HL-60 (cell line): ENCODE results near the gene WNT7A.

ENCODE experiments used
- DNase-seq, 2 experiments: peaks; one replicate each; pipeline ENCODE4 v3.0.0-alpha.2; 2010 to 2020; ENCODE audit warnings: low read depth in 1 of 2, low spot score in 1 of 2
- H3K27ac ChIP-seq: fragments of 250-450 bp; sonication (Bioruptor Pico); replicated peaks from 2 replicates; pipeline ENCODE4 v1.5.1; 2020; ENCODE audit warnings: mild to moderate bottlenecking, moderate library complexity
- H3K27me3 ChIP-seq: fragments of 250-450 bp; sonication (Bioruptor Pico); 2 replicates; pipeline ENCODE4 v1.5.1; 2021; ENCODE audit warnings: mild to moderate bottlenecking, moderate library complexity; ENCODE audit not compliant: insufficient read depth, poor library complexity, severe bottlenecking
- H3K4me3 ChIP-seq: replicated peaks from 2 replicates; pipeline ENCODE4 v1.5.1; 2011; ENCODE audit warnings: mild to moderate bottlenecking, control low read depth, low read length; ENCODE audit not compliant: insufficient read depth
- GABPA ChIP-seq: IDR thresholded peaks from 2 replicates; pipeline ENCODE4 v1.6.1; 2012; ENCODE audit warnings: low read depth
- POLR2AphosphoS5 ChIP-seq: IDR thresholded peaks from 2 replicates; pipeline ENCODE4 v1.6.1; 2012; ENCODE audit warnings: low read depth
- SPI1 ChIP-seq: IDR thresholded peaks from 2 replicates; pipeline ENCODE4 v1.6.1; 2012; ENCODE audit warnings: low read depth, mild to moderate bottlenecking, borderline replicate concordance
- TF ChIP-seq, protein P1 (sequence below): IDR thresholded peaks from 2 replicates; pipeline ENCODE4 v1.6.1; 2012; ENCODE audit warnings: low read depth; ENCODE audit not compliant: insufficient replicate concordance
- TF ChIP-seq, protein P2 (sequence below): IDR thresholded peaks from one replicate; pipeline ENCODE4 v1.5.1; 2011; ENCODE audit warnings: low read length, control low read depth, inconsistent platforms; ENCODE audit not compliant: insufficient read depth

Gene WNT7A

DNA sequence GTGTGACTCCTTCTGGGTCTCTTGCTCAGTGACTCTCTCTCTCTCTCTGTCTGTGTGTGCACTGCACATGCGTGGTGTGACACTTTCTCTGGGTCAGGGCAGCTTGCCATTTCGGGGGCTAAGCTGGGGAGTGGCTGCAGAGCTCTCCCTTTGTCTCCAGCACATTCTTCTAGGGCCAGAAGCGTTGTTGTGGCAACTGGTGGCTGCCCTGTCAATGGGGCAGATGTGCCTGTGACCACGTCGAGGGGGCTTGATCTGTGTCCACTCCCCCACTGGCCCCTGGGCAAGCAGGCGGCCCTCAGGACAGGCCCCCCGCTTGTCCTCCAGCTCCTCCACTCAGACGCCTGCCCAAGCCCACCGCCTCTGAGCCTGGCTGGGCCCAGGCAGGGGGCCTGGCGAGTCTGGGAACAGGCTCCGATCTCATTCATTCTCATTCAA, 67.8 kb downstream of the WNT7A start:
- Histone ChIP-seq H3K27ac (no peak overlapping the region), H3K4me3 (no peak overlapping the region), H3K27me3 (no peaks in the 10 kb centered on the region)
- TF ChIP-seq SPI1 (no peak), GABPA (no peak), POLR2AphosphoS5 (no peak)
- TF ChIP-seq, protein P1, sequence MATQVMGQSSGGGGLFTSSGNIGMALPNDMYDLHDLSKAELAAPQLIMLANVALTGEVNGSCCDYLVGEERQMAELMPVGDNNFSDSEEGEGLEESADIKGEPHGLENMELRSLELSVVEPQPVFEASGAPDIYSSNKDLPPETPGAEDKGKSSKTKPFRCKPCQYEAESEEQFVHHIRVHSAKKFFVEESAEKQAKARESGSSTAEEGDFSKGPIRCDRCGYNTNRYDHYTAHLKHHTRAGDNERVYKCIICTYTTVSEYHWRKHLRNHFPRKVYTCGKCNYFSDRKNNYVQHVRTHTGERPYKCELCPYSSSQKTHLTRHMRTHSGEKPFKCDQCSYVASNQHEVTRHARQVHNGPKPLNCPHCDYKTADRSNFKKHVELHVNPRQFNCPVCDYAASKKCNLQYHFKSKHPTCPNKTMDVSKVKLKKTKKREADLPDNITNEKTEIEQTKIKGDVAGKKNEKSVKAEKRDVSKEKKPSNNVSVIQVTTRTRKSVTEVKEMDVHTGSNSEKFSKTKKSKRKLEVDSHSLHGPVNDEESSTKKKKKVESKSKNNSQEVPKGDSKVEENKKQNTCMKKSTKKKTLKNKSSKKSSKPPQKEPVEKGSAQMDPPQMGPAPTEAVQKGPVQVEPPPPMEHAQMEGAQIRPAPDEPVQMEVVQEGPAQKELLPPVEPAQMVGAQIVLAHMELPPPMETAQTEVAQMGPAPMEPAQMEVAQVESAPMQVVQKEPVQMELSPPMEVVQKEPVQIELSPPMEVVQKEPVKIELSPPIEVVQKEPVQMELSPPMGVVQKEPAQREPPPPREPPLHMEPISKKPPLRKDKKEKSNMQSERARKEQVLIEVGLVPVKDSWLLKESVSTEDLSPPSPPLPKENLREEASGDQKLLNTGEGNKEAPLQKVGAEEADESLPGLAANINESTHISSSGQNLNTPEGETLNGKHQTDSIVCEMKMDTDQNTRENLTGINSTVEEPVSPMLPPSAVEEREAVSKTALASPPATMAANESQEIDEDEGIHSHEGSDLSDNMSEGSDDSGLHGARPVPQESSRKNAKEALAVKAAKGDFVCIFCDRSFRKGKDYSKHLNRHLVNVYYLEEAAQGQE = no peak
- TF ChIP-seq, protein P2, sequence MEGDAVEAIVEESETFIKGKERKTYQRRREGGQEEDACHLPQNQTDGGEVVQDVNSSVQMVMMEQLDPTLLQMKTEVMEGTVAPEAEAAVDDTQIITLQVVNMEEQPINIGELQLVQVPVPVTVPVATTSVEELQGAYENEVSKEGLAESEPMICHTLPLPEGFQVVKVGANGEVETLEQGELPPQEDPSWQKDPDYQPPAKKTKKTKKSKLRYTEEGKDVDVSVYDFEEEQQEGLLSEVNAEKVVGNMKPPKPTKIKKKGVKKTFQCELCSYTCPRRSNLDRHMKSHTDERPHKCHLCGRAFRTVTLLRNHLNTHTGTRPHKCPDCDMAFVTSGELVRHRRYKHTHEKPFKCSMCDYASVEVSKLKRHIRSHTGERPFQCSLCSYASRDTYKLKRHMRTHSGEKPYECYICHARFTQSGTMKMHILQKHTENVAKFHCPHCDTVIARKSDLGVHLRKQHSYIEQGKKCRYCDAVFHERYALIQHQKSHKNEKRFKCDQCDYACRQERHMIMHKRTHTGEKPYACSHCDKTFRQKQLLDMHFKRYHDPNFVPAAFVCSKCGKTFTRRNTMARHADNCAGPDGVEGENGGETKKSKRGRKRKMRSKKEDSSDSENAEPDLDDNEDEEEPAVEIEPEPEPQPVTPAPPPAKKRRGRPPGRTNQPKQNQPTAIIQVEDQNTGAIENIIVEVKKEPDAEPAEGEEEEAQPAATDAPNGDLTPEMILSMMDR = no peak
- DNase-seq = no peak

DNA sequence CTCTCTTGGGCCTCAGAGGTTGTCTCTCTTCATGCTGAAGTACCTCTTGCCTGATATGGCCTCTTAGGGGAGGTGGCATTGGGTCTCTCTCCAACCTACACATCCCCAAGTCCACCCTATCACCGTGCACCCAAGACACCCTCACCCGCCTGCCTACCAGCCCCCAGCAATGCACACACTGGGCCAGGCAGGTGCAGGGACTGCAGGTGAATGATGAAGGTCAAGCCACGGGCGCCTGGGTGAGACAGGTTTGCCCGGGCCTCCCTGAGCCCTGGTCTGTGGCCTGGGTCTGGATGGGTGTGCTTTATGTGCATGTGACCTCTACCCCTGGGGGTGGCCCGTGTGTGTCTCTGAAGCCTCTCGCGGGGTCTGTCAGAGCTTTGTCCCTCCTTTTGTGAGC, 68.3 kb downstream of the WNT7A start:
- DNase-seq = no peak
- Histone ChIP-seq H3K4me3 (no peak overlapping the region), H3K27me3 (no peaks in the 10 kb centered on the region), H3K27ac (no peak overlapping the region)
- TF ChIP-seq POLR2AphosphoS5 (no peak), GABPA (no peak), SPI1 (no peak)
- TF ChIP-seq, protein P2 = no peak
- TF ChIP-seq, protein P1 = no peak

DNA sequence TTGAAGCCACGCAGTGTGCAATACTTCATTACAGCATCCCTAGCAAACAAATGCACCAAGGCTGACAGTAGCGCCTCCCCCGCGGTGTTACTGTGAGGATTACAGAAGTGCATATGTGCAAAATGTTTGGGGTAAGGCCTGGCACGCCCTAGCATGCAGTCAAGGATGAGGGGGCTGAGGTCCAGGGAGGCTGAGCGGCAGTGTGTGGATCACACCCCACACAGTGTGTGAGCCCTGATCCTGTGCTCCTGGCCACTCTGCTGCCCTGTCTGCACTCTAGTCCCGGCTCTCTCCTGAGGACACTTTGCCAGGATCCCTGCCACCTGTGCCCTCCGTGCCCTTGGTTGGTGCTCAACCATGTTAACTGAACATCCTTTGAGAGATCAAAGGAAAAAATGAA, 71.3 kb downstream of the WNT7A start:
- no peak for DNase-seq
- no peaks in the 10 kb centered on the region for H3K27me3 ChIP-seq
- TF ChIP-seq, protein P1 = no peak
- TF ChIP-seq, protein P2 = no peak
- TF ChIP-seq POLR2AphosphoS5 = no peak
- no peak for TF ChIP-seq SPI1
- TF ChIP-seq GABPA = no peak
- H3K4me3 ChIP-seq = no peak overlapping the region
- H3K27ac ChIP-seq = no peak overlapping the region
